ENCODE measurements around the gene NF2. TPM values are rescaled to one million over a fixed set of nuclear protein-coding genes. Genes with fewer than 3 reads are reported as not detected.

The NF2 gene
- total RNA-seq, 1 experiment from 2014 or later = 56.9 TPM

DNA sequence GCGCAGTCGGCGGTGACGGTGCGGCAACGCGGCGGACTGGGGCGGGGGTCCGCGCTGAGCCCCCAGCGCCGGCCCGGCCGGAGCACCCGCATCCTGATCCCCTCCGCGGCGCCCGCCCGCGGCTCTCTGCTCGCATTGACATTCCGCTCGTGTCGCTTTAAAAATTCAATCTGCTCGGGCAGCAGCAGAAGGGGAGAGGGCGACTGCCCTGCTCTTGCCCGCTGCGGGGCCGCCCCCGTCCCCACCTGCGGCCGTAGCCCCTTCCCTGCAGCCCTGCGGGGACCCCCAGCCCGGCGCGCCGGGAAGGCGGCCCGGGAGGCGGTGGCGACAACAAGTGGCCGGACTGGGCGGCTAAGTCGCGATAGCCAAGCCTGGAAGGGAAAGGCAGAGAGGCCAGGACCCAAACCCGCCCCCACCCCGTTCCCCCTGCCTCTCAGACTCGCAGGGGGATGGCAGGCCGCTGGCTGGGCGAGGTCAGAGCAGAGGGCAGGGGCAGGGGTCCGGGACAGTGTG is 117.4 kb downstream of the NF2 start (continued):
- TF ChIP-seq CREM (CRISPR knock-in tag; IDR thresholded peaks at IDR 0.05) (no peak), FOXK1 (CRISPR knock-in tag; IDR thresholded peaks at IDR 0.05) (no peak), ZBTB43 (CRISPR knock-in tag; IDR thresholded peaks at IDR 0.05) (no peak), TEAD4 (CRISPR knock-in tag; IDR thresholded peaks at IDR 0.05) (no peak), MYBL2 (CRISPR knock-in tag; IDR thresholded peaks at IDR 0.05) (no peak), EMX1 (CRISPR knock-in tag; IDR thresholded peaks at IDR 0.05) (no peak), ZNF423 (CRISPR knock-in tag; IDR thresholded peaks at IDR 0.05) (no peak), USF1 (CRISPR knock-in tag; IDR thresholded peaks at IDR 0.05) (no peak), ZNF425 (CRISPR knock-in tag; conservative IDR thresholded peaks at IDR 0.05) (no peak)
- TF ChIP-seq, protein P1, sequence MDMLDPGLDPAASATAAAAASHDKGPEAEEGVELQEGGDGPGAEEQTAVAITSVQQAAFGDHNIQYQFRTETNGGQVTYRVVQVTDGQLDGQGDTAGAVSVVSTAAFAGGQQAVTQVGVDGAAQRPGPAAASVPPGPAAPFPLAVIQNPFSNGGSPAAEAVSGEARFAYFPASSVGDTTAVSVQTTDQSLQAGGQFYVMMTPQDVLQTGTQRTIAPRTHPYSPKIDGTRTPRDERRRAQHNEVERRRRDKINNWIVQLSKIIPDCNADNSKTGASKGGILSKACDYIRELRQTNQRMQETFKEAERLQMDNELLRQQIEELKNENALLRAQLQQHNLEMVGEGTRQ (CRISPR knock-in tag; IDR thresholded peaks at IDR 0.05) = no peak
- TF ChIP-seq, protein P2, sequence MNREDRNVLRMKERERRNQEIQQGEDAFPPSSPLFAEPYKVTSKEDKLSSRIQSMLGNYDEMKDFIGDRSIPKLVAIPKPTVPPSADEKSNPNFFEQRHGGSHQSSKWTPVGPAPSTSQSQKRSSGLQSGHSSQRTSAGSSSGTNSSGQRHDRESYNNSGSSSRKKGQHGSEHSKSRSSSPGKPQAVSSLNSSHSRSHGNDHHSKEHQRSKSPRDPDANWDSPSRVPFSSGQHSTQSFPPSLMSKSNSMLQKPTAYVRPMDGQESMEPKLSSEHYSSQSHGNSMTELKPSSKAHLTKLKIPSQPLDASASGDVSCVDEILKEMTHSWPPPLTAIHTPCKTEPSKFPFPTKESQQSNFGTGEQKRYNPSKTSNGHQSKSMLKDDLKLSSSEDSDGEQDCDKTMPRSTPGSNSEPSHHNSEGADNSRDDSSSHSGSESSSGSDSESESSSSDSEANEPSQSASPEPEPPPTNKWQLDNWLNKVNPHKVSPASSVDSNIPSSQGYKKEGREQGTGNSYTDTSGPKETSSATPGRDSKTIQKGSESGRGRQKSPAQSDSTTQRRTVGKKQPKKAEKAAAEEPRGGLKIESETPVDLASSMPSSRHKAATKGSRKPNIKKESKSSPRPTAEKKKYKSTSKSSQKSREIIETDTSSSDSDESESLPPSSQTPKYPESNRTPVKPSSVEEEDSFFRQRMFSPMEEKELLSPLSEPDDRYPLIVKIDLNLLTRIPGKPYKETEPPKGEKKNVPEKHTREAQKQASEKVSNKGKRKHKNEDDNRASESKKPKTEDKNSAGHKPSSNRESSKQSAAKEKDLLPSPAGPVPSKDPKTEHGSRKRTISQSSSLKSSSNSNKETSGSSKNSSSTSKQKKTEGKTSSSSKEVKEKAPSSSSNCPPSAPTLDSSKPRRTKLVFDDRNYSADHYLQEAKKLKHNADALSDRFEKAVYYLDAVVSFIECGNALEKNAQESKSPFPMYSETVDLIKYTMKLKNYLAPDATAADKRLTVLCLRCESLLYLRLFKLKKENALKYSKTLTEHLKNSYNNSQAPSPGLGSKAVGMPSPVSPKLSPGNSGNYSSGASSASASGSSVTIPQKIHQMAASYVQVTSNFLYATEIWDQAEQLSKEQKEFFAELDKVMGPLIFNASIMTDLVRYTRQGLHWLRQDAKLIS (CRISPR knock-in tag; IDR thresholded peaks at IDR 0.05; ENCODE audit: borderline replicate concordance) = no peak
- TF ChIP-seq, protein P3, sequence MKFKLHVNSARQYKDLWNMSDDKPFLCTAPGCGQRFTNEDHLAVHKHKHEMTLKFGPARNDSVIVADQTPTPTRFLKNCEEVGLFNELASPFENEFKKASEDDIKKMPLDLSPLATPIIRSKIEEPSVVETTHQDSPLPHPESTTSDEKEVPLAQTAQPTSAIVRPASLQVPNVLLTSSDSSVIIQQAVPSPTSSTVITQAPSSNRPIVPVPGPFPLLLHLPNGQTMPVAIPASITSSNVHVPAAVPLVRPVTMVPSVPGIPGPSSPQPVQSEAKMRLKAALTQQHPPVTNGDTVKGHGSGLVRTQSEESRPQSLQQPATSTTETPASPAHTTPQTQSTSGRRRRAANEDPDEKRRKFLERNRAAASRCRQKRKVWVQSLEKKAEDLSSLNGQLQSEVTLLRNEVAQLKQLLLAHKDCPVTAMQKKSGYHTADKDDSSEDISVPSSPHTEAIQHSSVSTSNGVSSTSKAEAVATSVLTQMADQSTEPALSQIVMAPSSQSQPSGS (CRISPR knock-in tag; IDR thresholded peaks at IDR 0.05; ENCODE audit: borderline replicate concordance, low read depth) = no peak

- CTCF ChIA-PET = interaction anchor here (0.5 to 2.9 kb wide), 4 partner anchors 20 to 405 kb away, joined by 3 to 12 read pairs (median 4); no protein-coding TSS in a partner anchor
- H3K4me3 Mint-ChIP-seq = no peak overlapping the region
- no peaks in the 10 kb centered on the region for H3K36me3 Mint-ChIP-seq
- POLR2A ChIA-PET = no interaction called here
- ATAC-seq = no peak
- no peak overlapping the region for H3K27ac Mint-ChIP-seq
- peaks cover 50% of the 10 kb centered on the region for H3K27me3 Mint-ChIP-seq (ENCODE audit: low read depth)
- no peaks in the 10 kb centered on the region for H3K4me1 Mint-ChIP-seq
- DNase-seq (ENCODE audit: low spot score) = no peak
- TF ChIP-seq NR2C2 (CRISPR knock-in tag; IDR thresholded peaks at IDR 0.05) (no peak), ZNF423 (CRISPR knock-in tag; IDR thresholded peaks at IDR 0.05) (no peak), CBFB (CRISPR knock-in tag; IDR thresholded peaks at IDR 0.05; ENCODE audit: low read depth) (no peak), ZNF263 (CRISPR knock-in tag; IDR thresholded peaks at IDR 0.05; ENCODE audit: low read depth) (no peak)
- H3K9me3 Mint-ChIP-seq = no peaks in the 10 kb centered on the region
These were observed 118.7 kb downstream of the NF2 start for GRCh38 chr22:29722151-29722550.

All from WTC11 (cell line).